ENCODE results near the gene HBA2. TPM values are rescaled to one million over a fixed set of nuclear protein-coding genes. Genes with fewer than 3 reads are reported as not detected.
"Not testable (repeated sequence)": the region's sequence is repeated elsewhere in the genome, so short reads cannot be mapped to it uniquely, and the experiment has no call there.

HBA2 gene
- total RNA-seq (1,000 to 10,000 TPM; 1,427 to 3,649 TPM), polyA plus RNA-seq (ENCODE audit: insufficient read length in 2 of 2) (1,000 to 10,000 TPM; 1,794 to 1,875 TPM)
- long read RNA-seq, donor 1, transcript HBA2-203 (2 exons, 640 nt) = minor isoform, 27 of 605 reads
- long read RNA-seq, donor 1, transcript HBA2-201 (3 exons, 576 nt) = major isoform, 548 of 605 reads
- long read RNA-seq, donor 1, transcript HBA2-204 (2 exons, 403 nt) = minor isoform, 14 of 605 reads
- long read RNA-seq, donor 1, partial matches to known transcripts = 15 of 605 reads
- long read RNA-seq, donor 1, other reads (novel, unspliced or antisense) = 0 of 605 reads
- long read RNA-seq, donor 2, transcript HBA2-203 (2 exons, 640 nt) = minor isoform, 89 of 2,623 reads
- long read RNA-seq, donor 2, transcript HBA2-204 (2 exons, 403 nt) = minor isoform, 59 of 2,623 reads
- long read RNA-seq, donor 2, transcript HBA2-201 (3 exons, 576 nt) = major isoform, 2,377 of 2,623 reads
- long read RNA-seq, donor 2, transcript HBA2-202 (3 exons, 513 nt) = minor isoform, 9 of 2,623 reads
- long read RNA-seq, donor 2, partial matches to known transcripts = 10 of 2,623 reads
- long read RNA-seq, donor 2, other reads (novel, unspliced or antisense) = 79 of 2,623 reads
- long read RNA-seq, donor 3, transcript HBA2-204 (2 exons, 403 nt) = minor isoform, 28 of 1,145 reads
- long read RNA-seq, donor 3, transcript HBA2-203 (2 exons, 640 nt) = minor isoform, 49 of 1,145 reads
- long read RNA-seq, donor 3, transcript HBA2-201 (3 exons, 576 nt) = major isoform, 1,016 of 1,145 reads
- long read RNA-seq, donor 3, partial matches to known transcripts = 13 of 1,145 reads
- long read RNA-seq, donor 3, other reads (novel, unspliced or antisense) = 38 of 1,145 reads
- long read RNA-seq, donor 4, transcript HBA2-201 (3 exons, 576 nt) = major isoform, 821 of 902 reads
- long read RNA-seq, donor 4, transcript HBA2-203 (2 exons, 640 nt) = minor isoform, 59 of 902 reads
- long read RNA-seq, donor 4, transcript HBA2-204 (2 exons, 403 nt) = minor isoform, 10 of 902 reads
- long read RNA-seq, donor 4, partial matches to known transcripts = 0 of 902 reads
- long read RNA-seq, donor 4, other reads (novel, unspliced or antisense) = 12 of 902 reads

GRCh38 chr16:172374-172941, at the start of gene HBA2:
TSS of gene HBA2 (plus strand) at chr16:172876. CDS start at chr16:172913, 37 bp downstream.
- H3K27ac ChIP-seq (ENCODE audit: low read depth, low read length); H3K36me3 ChIP-seq (ENCODE audit: control insufficient read depth, insufficient read depth, low read length); DNase-seq (ENCODE audit: low read depth in 4 of 6, low spot score in 6 of 6); H3K4me3 ChIP-seq (ENCODE audit: low read depth, low read length); H3K9me3 ChIP-seq (ENCODE audit: control insufficient read depth, insufficient read depth, low read length); H3K4me1 ChIP-seq (ENCODE audit: control insufficient read depth, insufficient read depth, low read length): not testable (repeated sequence)
- no CpG with 5 or more reads among the region's 74 CpGs for whole genome bisulfite sequencing (ENCODE audit: insufficient coverage)
- peaks cover 64% of the 10 kb centered on the region for H3K27me3 ChIP-seq (ENCODE audit: control insufficient read depth, insufficient read depth, low read length)

DNA sequence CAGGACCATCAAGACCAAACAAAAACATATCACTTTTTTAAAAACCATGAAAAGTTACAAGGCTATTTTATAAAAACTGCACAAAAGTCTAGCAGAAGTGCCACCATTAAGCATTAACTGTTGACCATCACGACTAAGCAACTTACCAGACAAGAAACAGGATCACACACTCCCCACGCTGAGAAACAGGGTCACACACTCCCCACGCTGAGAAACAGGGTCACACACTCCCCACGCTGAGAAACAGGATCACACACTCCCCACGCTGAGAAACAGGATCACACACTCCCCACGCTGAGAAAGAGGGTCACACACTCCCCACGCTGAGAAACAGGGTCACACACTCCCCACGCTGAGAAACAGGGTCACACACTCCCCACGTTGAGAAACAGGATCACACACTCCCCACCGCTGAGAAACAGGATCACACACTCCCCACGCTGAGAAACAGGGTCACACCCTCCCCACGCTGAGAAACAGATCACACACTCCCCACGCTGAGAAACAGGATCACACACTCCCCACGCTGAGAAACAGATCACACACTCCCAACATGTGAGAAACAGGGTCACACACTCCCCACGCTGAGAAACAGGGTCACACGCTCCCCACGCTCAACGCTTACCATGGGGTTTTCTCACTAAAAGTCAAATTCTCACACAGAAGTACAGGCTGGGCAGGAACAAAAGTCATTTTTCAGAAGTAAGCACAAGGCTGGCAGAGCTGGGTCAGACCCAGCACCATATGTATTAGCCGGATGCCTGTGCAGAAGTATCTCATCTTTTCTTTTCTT, 48.9 kb upstream of the HBA2 start:
- peaks cover 32% of the 10 kb centered on the region for H3K36me3 ChIP-seq (ENCODE audit: control insufficient read depth, insufficient read depth, low read length)
- not testable (repeated sequence) for H3K27ac ChIP-seq (ENCODE audit: low read depth, low read length); H3K27me3 ChIP-seq (ENCODE audit: control insufficient read depth, insufficient read depth, low read length); H3K9me3 ChIP-seq (ENCODE audit: control insufficient read depth, insufficient read depth, low read length); H3K4me3 ChIP-seq (ENCODE audit: low read depth, low read length); H3K4me1 ChIP-seq (ENCODE audit: control insufficient read depth, insufficient read depth, low read length); DNase-seq (ENCODE audit: low read depth in 4 of 6, low spot score in 6 of 6)
- WGBS (ENCODE audit: insufficient coverage) = 89% methylated on average over 13 of the region's 19 CpGs

DNA sequence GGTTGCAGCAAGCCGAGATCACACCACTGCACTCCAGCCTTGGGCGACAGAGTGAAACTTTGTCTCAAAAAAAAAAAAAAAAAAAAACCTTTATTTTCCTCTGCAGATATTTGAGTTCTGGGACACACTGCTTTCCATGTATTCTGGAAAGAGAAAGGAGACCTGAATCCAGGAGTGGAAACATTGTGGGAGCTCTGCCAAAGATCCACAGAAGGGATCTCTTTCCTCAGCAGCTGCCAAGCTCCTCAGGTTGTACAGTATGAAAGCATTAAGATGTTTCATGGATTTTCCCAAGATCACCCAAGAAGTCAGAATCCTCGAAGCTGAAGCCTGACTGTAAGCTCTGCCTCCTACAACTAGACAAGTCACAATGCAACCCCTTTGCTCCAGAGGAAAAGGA, 47.7 kb upstream of the HBA2 start:
- H3K27me3 ChIP-seq (ENCODE audit: control insufficient read depth, insufficient read depth, low read length) = no peaks in the 10 kb centered on the region
- no peaks in the 10 kb centered on the region for H3K9me3 ChIP-seq (ENCODE audit: control insufficient read depth, insufficient read depth, low read length)
- no peak overlapping the region for H3K4me3 ChIP-seq (ENCODE audit: low read depth, low read length)
- no peak for DNase-seq (ENCODE audit: low read depth in 4 of 6, low spot score in 6 of 6)
- peaks cover 28% of the 10 kb centered on the region for H3K36me3 ChIP-seq (ENCODE audit: control insufficient read depth, insufficient read depth, low read length)
- WGBS (ENCODE audit: insufficient coverage) = 89% methylated on average over 1 of the region's 3 CpGs
- H3K4me1 ChIP-seq (ENCODE audit: control insufficient read depth, insufficient read depth, low read length) = no peaks in the 10 kb centered on the region
- no peak overlapping the region for H3K27ac ChIP-seq (ENCODE audit: low read depth, low read length)

GRCh38 chr16:129075-129474, 43.6 kb upstream of the HBA2 start:
- no peak for DNase-seq (ENCODE audit: low read depth in 4 of 6, low spot score in 6 of 6)
- no peaks in the 10 kb centered on the region for H3K9me3 ChIP-seq (ENCODE audit: control insufficient read depth, insufficient read depth, low read length)
- H3K27ac ChIP-seq (ENCODE audit: low read depth, low read length) = no peak overlapping the region
- 82% methylated on average over 2 of the region's 2 CpGs for WGBS (ENCODE audit: insufficient coverage)
- no peak overlapping the region for H3K4me3 ChIP-seq (ENCODE audit: low read depth, low read length)
- H3K36me3 ChIP-seq (ENCODE audit: control insufficient read depth, insufficient read depth, low read length) = peaks cover 23% of the 10 kb centered on the region
- H3K4me1 ChIP-seq (ENCODE audit: control insufficient read depth, insufficient read depth, low read length) = no peaks in the 10 kb centered on the region
- H3K27me3 ChIP-seq (ENCODE audit: control insufficient read depth, insufficient read depth, low read length) = no peaks in the 10 kb centered on the region

DNA sequence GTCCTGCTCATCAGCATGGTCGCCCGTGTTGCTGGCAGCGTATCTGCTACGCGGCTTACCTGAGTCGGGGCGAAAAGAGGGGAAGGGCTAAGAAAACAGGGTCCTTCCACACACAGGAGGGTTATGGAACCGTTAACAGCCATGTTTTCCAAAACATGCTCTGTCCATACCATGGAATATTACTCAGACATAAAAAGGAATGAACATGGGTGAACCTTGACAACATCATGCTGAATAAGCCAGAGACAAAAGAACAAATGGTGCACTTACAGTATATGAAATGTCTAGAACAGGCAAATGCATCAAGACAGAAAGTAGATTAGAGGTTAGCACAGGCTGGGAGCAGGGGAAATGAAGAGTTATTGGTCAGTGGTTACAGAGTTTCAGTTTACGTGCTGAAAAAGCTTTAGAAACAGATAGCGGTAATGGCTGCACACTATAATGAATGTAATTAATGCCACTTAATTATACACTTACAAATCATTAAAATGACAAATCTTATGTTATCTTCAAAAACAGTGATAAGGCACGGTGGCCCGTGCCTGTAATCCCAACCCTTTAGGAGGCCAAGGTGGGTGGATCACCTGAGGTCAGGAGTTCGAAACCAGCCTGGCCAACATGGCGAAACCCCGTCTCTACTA, 42.0 kb upstream of the HBA2 start:
- WGBS (ENCODE audit: insufficient coverage) = 98% methylated on average over 9 of the region's 15 CpGs

DNA sequence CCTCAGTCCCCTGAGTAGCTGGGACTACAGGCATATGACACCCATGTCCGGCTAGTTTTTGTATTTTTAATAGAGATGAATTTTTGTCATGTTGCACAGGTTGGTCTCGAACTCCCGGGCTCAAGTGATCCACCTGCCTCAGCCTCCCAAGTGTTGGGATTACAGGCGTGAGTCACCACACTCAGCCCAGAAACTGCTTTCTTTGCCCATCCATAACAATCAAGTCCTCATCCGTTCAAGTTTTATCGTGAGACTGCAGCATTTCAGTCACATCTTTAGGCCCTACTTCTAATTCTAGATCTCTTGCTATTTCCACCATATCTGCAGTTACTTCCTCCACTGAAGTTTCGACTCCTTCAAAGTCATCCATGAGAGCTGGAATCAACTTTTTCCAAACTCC, 40.6 kb upstream of the HBA2 start:
- DNase-seq (ENCODE audit: low read depth in 4 of 6, low spot score in 6 of 6) = no peak
- WGBS (ENCODE audit: insufficient coverage) = over 99% methylated on average over 6 of the region's 7 CpGs
- H3K27me3 ChIP-seq (ENCODE audit: control insufficient read depth, insufficient read depth, low read length) = no peaks in the 10 kb centered on the region
- H3K4me1 ChIP-seq (ENCODE audit: control insufficient read depth, insufficient read depth, low read length) = peaks cover under 1% of the 10 kb centered on the region
- H3K9me3 ChIP-seq (ENCODE audit: control insufficient read depth, insufficient read depth, low read length) = no peaks in the 10 kb centered on the region
- no peak overlapping the region for H3K27ac ChIP-seq (ENCODE audit: low read depth, low read length)
- no peak overlapping the region for H3K4me3 ChIP-seq (ENCODE audit: low read depth, low read length)
- H3K36me3 ChIP-seq (ENCODE audit: control insufficient read depth, insufficient read depth, low read length) = peaks cover 16% of the 10 kb centered on the region

More for the DNA sequence above, 42.0 kb upstream of the HBA2 start:
- DNase-seq (ENCODE audit: low read depth in 4 of 6, low spot score in 6 of 6) = no peak
- Histone ChIP-seq H3K4me3 (ENCODE audit: low read depth, low read length) (no peak overlapping the region), H3K27ac (ENCODE audit: low read depth, low read length) (no peak overlapping the region), H3K9me3 (ENCODE audit: control insufficient read depth, insufficient read depth, low read length) (no peaks in the 10 kb centered on the region), H3K36me3 (ENCODE audit: control insufficient read depth, insufficient read depth, low read length) (peaks cover 16% of the 10 kb centered on the region), H3K4me1 (ENCODE audit: control insufficient read depth, insufficient read depth, low read length) (no peaks in the 10 kb centered on the region), H3K27me3 (ENCODE audit: control insufficient read depth, insufficient read depth, low read length) (no peaks in the 10 kb centered on the region)

DNA sequence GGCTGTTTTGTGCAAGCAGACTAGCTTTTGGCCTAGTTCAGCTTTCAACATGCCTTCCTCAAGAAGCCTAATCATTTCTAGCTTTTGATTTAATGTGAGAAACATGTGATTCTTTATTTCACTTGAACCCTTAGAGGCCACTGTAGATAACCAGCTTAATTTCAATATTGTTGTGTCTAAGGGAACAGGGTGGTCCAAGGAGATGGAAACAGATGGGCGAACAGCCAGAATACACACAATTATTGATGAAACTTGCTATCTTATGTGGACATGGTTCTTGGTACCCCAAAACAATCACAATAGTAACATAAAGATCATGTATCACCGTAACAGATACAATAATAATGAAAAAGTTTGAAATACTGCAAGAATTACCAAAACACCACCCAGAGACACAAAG, 39.0 kb upstream of the HBA2 start:
- H3K9me3 ChIP-seq (ENCODE audit: control insufficient read depth, insufficient read depth, low read length) = no peaks in the 10 kb centered on the region
- no peak for DNase-seq (ENCODE audit: low read depth in 4 of 6, low spot score in 6 of 6)
- no peak overlapping the region for H3K4me3 ChIP-seq (ENCODE audit: low read depth, low read length)
- H3K27me3 ChIP-seq (ENCODE audit: control insufficient read depth, insufficient read depth, low read length) = no peaks in the 10 kb centered on the region
- WGBS (ENCODE audit: insufficient coverage) = no CpG with 5 or more reads among the region's 2 CpGs
- H3K27ac ChIP-seq (ENCODE audit: low read depth, low read length) = no peak overlapping the region
- H3K4me1 ChIP-seq (ENCODE audit: control insufficient read depth, insufficient read depth, low read length) = peaks cover 7% of the 10 kb centered on the region
- peaks cover 10% of the 10 kb centered on the region for H3K36me3 ChIP-seq (ENCODE audit: control insufficient read depth, insufficient read depth, low read length)

- H3K9me3 ChIP-seq (ENCODE audit: control insufficient read depth, insufficient read depth, low read length) = no peaks in the 10 kb centered on the region
- H3K4me3 ChIP-seq (ENCODE audit: low read depth, low read length) = peak overlapping the region; percentile 68
- H3K27me3 ChIP-seq (ENCODE audit: control insufficient read depth, insufficient read depth, low read length) = no peaks in the 10 kb centered on the region
- peaks cover 24% of the 10 kb centered on the region for H3K4me1 ChIP-seq (ENCODE audit: control insufficient read depth, insufficient read depth, low read length)
- H3K27ac ChIP-seq (ENCODE audit: low read depth, low read length) = peak overlapping the region; percentile 84
- DNase-seq (ENCODE audit: low read depth in 4 of 6, low spot score in 6 of 6) = peak in 3 of 6 donors; percentile 13 to 50 (median 43)
- 0% methylated on average over 25 of the region's 30 CpGs for WGBS (ENCODE audit: insufficient coverage)
- H3K36me3 ChIP-seq (ENCODE audit: control insufficient read depth, insufficient read depth, low read length) = peaks cover 3% of the 10 kb centered on the region
These were observed 34.6 kb upstream of the HBA2 start for GRCh38 chr16:138049-138417.

All from spinal cord (tissue), 10 donors.